GM20431 (cell line): ENCODE measurements around the gene PDIA6.
"Not testable (repeated sequence)": the region's sequence is repeated elsewhere in the genome, so short reads cannot be mapped to it uniquely, and the experiment has no call there.

Source experiments
- in situ Hi-C: fragments of 300-500 bp; cut with MseI, MboI; formaldehyde crosslinking; loops from one replicate; pipeline ENCODE4 v1.15.0; 2020; ENCODE audit warnings: low sequenced_read_pairs; ENCODE audit not compliant: unreplicated experiment

Gene PDIA6

GRCh38 chr2:10813163-10814138 is 866 bp upstream of the PDIA6 start:
- in situ Hi-C loops: not testable (repeated sequence)

- in situ Hi-C loops: no loop called here
Measured at GRCh38 chr2:10811517-10811916, 1.1 kb downstream of the PDIA6 start.

GRCh38 chr2:10810202-10811161 is 2.1 kb downstream of the PDIA6 start:
- in situ Hi-C loops: no loop called here

- in situ Hi-C loops: no loop called here
Measured at GRCh38 chr2:10806543-10806942, 6.0 kb downstream of the PDIA6 start.

GRCh38 chr2:10805990-10806389 is 6.6 kb downstream of the PDIA6 start:
- in situ Hi-C loops: not testable (repeated sequence)

- in situ Hi-C loops: no loop called here
Measured at GRCh38 chr2:10802657-10803056, 9.9 kb downstream of the PDIA6 start.

GRCh38 chr2:10800163-10800562 is 12.4 kb downstream of the PDIA6 start:
- in situ Hi-C loops: no loop called here

- in situ Hi-C loops: no loop called here
Measured at GRCh38 chr2:10798783-10799182, 13.8 kb downstream of the PDIA6 start.

GRCh38 chr2:10796703-10797102 is 15.9 kb downstream of the PDIA6 start:
- in situ Hi-C loops: no loop called here

GRCh38 chr2:10795508-10796046 is 17.0 kb downstream of the PDIA6 start:
- in situ Hi-C loops: no loop called here

GRCh38 chr2:10794876-10795275 is 17.7 kb downstream of the PDIA6 start:
- in situ Hi-C loops: no loop called here

- in situ Hi-C loops: no loop called here
Measured at GRCh38 chr2:10793816-10794215, 18.8 kb downstream of the PDIA6 start.

GRCh38 chr2:10792660-10793400 is 19.8 kb downstream of the PDIA6 start:
- in situ Hi-C loops: no loop called here

- in situ Hi-C loops: no loop called here
Measured at GRCh38 chr2:10792001-10792634, 20.5 kb downstream of the PDIA6 start.

- in situ Hi-C loops: no loop called here
Measured at GRCh38 chr2:10790228-10790973, 22.2 kb downstream of the PDIA6 start.

GRCh38 chr2:10788855-10789254 is 23.7 kb downstream of the PDIA6 start:
- in situ Hi-C loops: no loop called here

- in situ Hi-C loops: no loop called here
Measured at GRCh38 chr2:10787176-10787968, 25.2 kb downstream of the PDIA6 start.
